Neuronal stem cell (in vitro differentiated cells): ENCODE results near the gene ZNF397.

ENCODE experiments used
- DNase-seq: peaks from one replicate; pipeline ENCODE4 v3.0.0-alpha.2; 2013; ENCODE audit warnings: low spot score
- H2AFZ ChIP-seq: one replicate; pipeline ENCODE4 v1.6.1; 2013; ENCODE audit warnings: mild to moderate bottlenecking, low read length, inconsistent platforms
- H2AK5ac ChIP-seq: 2 replicates; pipeline ENCODE4 v1.6.1; 2013; ENCODE audit warnings: low read depth, mild to moderate bottlenecking, inconsistent platforms, low read length, moderate library complexity, mixed read lengths
- H2BK120ac ChIP-seq: 2 replicates; pipeline ENCODE4 v1.6.1; 2013; ENCODE audit warnings: low read depth, mild to moderate bottlenecking, inconsistent platforms, low read length, moderate library complexity, mixed read lengths
- H2BK12ac ChIP-seq: one replicate; pipeline ENCODE4 v1.6.1; 2013; ENCODE audit warnings: low read length, inconsistent platforms
- H2BK15ac ChIP-seq: 2 replicates; pipeline ENCODE4 v1.6.1; 2013; ENCODE audit warnings: mild to moderate bottlenecking, low read length, inconsistent platforms, mixed read lengths
- H2BK5ac ChIP-seq: one replicate; pipeline ENCODE4 v1.6.1; 2013; ENCODE audit warnings: inconsistent platforms, mild to moderate bottlenecking, low read length, moderate library complexity
- H3K14ac ChIP-seq: one replicate; pipeline ENCODE4 v1.6.1; 2013; ENCODE audit warnings: low read length, inconsistent platforms
- H3K18ac ChIP-seq: 2 replicates; pipeline ENCODE4 v1.6.1; 2013; ENCODE audit warnings: low read length, inconsistent platforms
- H3K23ac ChIP-seq: 2 replicates; pipeline ENCODE4 v1.6.1; 2013; ENCODE audit warnings: low read depth, mild to moderate bottlenecking, mixed read lengths, low read length, inconsistent platforms; ENCODE audit not compliant: poor library complexity
- H3K27ac ChIP-seq: replicated peaks from 3 replicates; pipeline ENCODE4 v1.5.1; 2013; ENCODE audit warnings: low read length, inconsistent platforms
- H3K27me3 ChIP-seq, 3 experiments: 2 replicates each; pipeline ENCODE4 v1.6.1; 2013; ENCODE audit warnings: low read length in 3 of 3, mild to moderate bottlenecking in 2 of 3, inconsistent platforms in 1 of 3, low read depth in 1 of 3, mixed read lengths in 1 of 3, moderate library complexity in 1 of 3; ENCODE audit not compliant: control insufficient read depth in 3 of 3, insufficient read depth in 3 of 3
- H3K36me3 ChIP-seq, 2 donors: replicated peaks in 1 of 2; 2 replicates each; pipeline ENCODE4 v1.6.1; 2013; ENCODE audit warnings: low read length in 2 of 2; ENCODE audit not compliant: control insufficient read depth in 2 of 2, insufficient read depth in 2 of 2
- H3K4ac ChIP-seq: 2 replicates; pipeline ENCODE4 v1.6.1; 2013; ENCODE audit warnings: inconsistent platforms, mild to moderate bottlenecking, low read length, moderate library complexity
- H3K4me1 ChIP-seq, 2 donors: 1 replicate in 1 of 2; 2 replicates in 1 of 2; pipeline ENCODE4 v1.6.1; 2013; ENCODE audit warnings: low read length in 2 of 2, low read depth in 1 of 2; ENCODE audit not compliant: control insufficient read depth in 2 of 2, insufficient read depth in 1 of 2
- H3K4me2 ChIP-seq: one replicate; pipeline ENCODE4 v1.6.1; 2013; ENCODE audit warnings: mild to moderate bottlenecking, low read length, inconsistent platforms; ENCODE audit not compliant: insufficient read depth, poor library complexity, severe bottlenecking
- H3K4me3 ChIP-seq, 2 donors: 2 replicates each; pipeline ENCODE4 v1.5.1; 2013; ENCODE audit warnings: low read length in 2 of 2, mild to moderate bottlenecking in 2 of 2, inconsistent platforms in 1 of 2, moderate library complexity in 1 of 2
- H3K79me1 ChIP-seq: one replicate; pipeline ENCODE4 v1.6.1; 2013; ENCODE audit warnings: low read depth, mild to moderate bottlenecking, inconsistent platforms, low read length, moderate library complexity
- H3K9ac ChIP-seq: one replicate; pipeline ENCODE4 v1.6.1; 2013; ENCODE audit warnings: mild to moderate bottlenecking, low read depth, low read length, inconsistent platforms; ENCODE audit not compliant: poor library complexity
- H3K9me3 ChIP-seq, 2 donors: replicated peaks in 1 of 2; 2 replicates each; pipeline versions ENCODE3 to v1.6.1; 2013; ENCODE audit warnings: low read length in 2 of 2, mild to moderate bottlenecking in 2 of 2, inconsistent platforms in 1 of 2, low read depth in 1 of 2, mixed read lengths in 1 of 2, moderate library complexity in 1 of 2; ENCODE audit not compliant: control insufficient read depth in 2 of 2, insufficient read depth in 1 of 2
- H4K8ac ChIP-seq: one replicate; pipeline ENCODE4 v1.6.1; 2013; ENCODE audit warnings: low read depth, mild to moderate bottlenecking, inconsistent platforms, low read length, moderate library complexity
- H4K91ac ChIP-seq: one replicate; pipeline ENCODE4 v1.6.1; 2013; ENCODE audit warnings: low read length, low read depth, mild to moderate bottlenecking, inconsistent platforms; ENCODE audit not compliant: poor library complexity
- WGBS, 2 donors: extraction: QIAGEN DNeasy Blood & Tissue Kit; methylation state at CpG; one replicate each; pipeline ENCODE4 v1.1.7; 2013; ENCODE audit warnings: missing lambda C conversion rate in 2 of 2, mixed read lengths in 1 of 2; ENCODE audit not compliant: insufficient read length in 2 of 2, insufficient replicate concordance in 1 of 2; ENCODE audit errors: extremely low coverage in 2 of 2; 5-methylcytosine and 5-hydroxymethylcytosine counted together

The ZNF397 gene

GRCh38 chr18:35264409-35264808 lies 23.6 kb downstream of the ZNF397 start:
- no peak overlapping the region for H2BK5ac ChIP-seq
- H2AFZ ChIP-seq, result no peak overlapping the region
- no peak overlapping the region for H4K8ac ChIP-seq
- H2AK5ac ChIP-seq, result no peak overlapping the region
- no peak overlapping the region for H2BK12ac ChIP-seq
- H3K27me3 ChIP-seq, result no peaks in the 10 kb centered on the region
- H3K4me1 ChIP-seq, result peaks cover 0 to 1% of the 10 kb centered on the region in 2 donors
- no peak overlapping the region for H3K27ac ChIP-seq
- no CpG with 5 or more reads among the region's 2 CpGs for WGBS, 2 donors
- no peak overlapping the region for H3K18ac ChIP-seq
- H3K36me3 ChIP-seq, result peaks cover 13 to 31% of the 10 kb centered on the region in 2 donors
- peaks cover 8 to 11% of the 10 kb centered on the region in 2 donors for H3K9me3 ChIP-seq
- H3K14ac ChIP-seq, result no peak overlapping the region
- H2BK15ac ChIP-seq, result no peak overlapping the region
- no peak overlapping the region for H3K4ac ChIP-seq
- no peak for DNase-seq
- H3K79me1 ChIP-seq, result no peaks in the 10 kb centered on the region
- no peak overlapping the region for H2BK120ac ChIP-seq
- no peak overlapping the region for H3K4me2 ChIP-seq
- H3K9ac ChIP-seq, result no peak overlapping the region
- H4K91ac ChIP-seq, result no peak overlapping the region
- no peak overlapping the region for H3K23ac ChIP-seq
- no peak overlapping the region for H3K4me3 ChIP-seq

GRCh38 chr18:35267161-35267651 lies 26.4 kb downstream of the ZNF397 start:
- Histone ChIP-seq H2AK5ac (no peak overlapping the region), H3K4me2 (no peak overlapping the region), H2BK12ac (no peak overlapping the region), H3K9ac (no peak overlapping the region), H3K14ac (no peak overlapping the region), H3K23ac (no peak overlapping the region), H3K9me3 (peaks cover 8 to 11% of the 10 kb centered on the region in 2 donors), H3K4me1 (peaks cover 0 to 1% of the 10 kb centered on the region in 2 donors), H2BK120ac (no peak overlapping the region), H2BK15ac (no peak overlapping the region), H3K36me3 (peaks cover 12 to 20% of the 10 kb centered on the region in 2 donors), H3K18ac (no peak overlapping the region), H4K8ac (no peak overlapping the region), H2BK5ac (no peak overlapping the region), H2AFZ (no peak overlapping the region), H3K4ac (no peak overlapping the region), H3K27me3 (no peaks in the 10 kb centered on the region), H3K27ac (no peak overlapping the region), H3K79me1 (no peaks in the 10 kb centered on the region), H3K4me3 (peak overlapping the region in 1 of 2 donors; percentile 18), H4K91ac (no peak overlapping the region)
- no peak for DNase-seq
- WGBS, 2 donors, result no CpG with 5 or more reads among the region's 48 CpGs

- Histone ChIP-seq H3K18ac (no peak overlapping the region), H3K9me3 (peaks cover 11% of the 10 kb centered on the region in 2 donors), H3K23ac (no peak overlapping the region), H3K4me3 (no peak overlapping the region), H3K14ac (no peak overlapping the region), H3K4me2 (no peak overlapping the region), H4K8ac (no peak overlapping the region), H2BK12ac (no peak overlapping the region), H4K91ac (no peak overlapping the region), H3K36me3 (peaks cover 8 to 14% of the 10 kb centered on the region in 2 donors), H3K9ac (no peak overlapping the region), H3K79me1 (no peaks in the 10 kb centered on the region), H2AFZ (no peak overlapping the region), H2BK5ac (no peak overlapping the region), H2BK120ac (no peak overlapping the region), H2BK15ac (no peak overlapping the region), H3K27me3 (no peaks in the 10 kb centered on the region), H3K4me1 (no peaks in the 10 kb centered on the region), H2AK5ac (no peak overlapping the region), H3K27ac (no peak overlapping the region), H3K4ac (no peak overlapping the region)
- DNase-seq, result no peak
- no CpG with 5 or more reads among the region's 30 CpGs for WGBS, 2 donors
Observed at GRCh38 chr18:35267809-35268208, 27.0 kb downstream of the ZNF397 start.

GRCh38 chr18:35268821-35269220 lies 28.0 kb downstream of the ZNF397 start:
- Histone ChIP-seq H2BK12ac (no peak overlapping the region), H2BK120ac (no peak overlapping the region), H3K9me3 (peaks cover 11% of the 10 kb centered on the region in 2 donors), H3K27ac (no peak overlapping the region), H3K79me1 (no peaks in the 10 kb centered on the region), H2AK5ac (no peak overlapping the region), H3K18ac (no peak overlapping the region), H4K91ac (no peak overlapping the region), H3K36me3 (peaks cover 4% of the 10 kb centered on the region in 2 donors), H3K27me3 (no peaks in the 10 kb centered on the region), H3K23ac (no peak overlapping the region), H4K8ac (no peak overlapping the region), H3K4me3 (no peak overlapping the region), H3K4ac (no peak overlapping the region), H2BK15ac (no peak overlapping the region), H3K4me1 (no peaks in the 10 kb centered on the region), H2BK5ac (no peak overlapping the region), H3K14ac (no peak overlapping the region), H3K9ac (no peak overlapping the region), H2AFZ (no peak overlapping the region), H3K4me2 (no peak overlapping the region)
- DNase-seq, result no peak
- WGBS, 2 donors, result no CpG with 5 or more reads among the region's 2 CpGs
